A673 (cell line): ENCODE data around the gene SLC6A9. TPM values are rescaled to one million over a fixed set of nuclear protein-coding genes. Genes with fewer than 3 reads are reported as not detected.

ENCODE experiments used
- BruUV-seq: library from RNA; stranded (reverse); fragments of 400-500 nt; replicated peaks from 2 replicates; lab custom pipeline; 2021; lab: Mats Ljungman, UMichigan
- CTCF ChIA-PET: fragments of 300-600 bp; sonication (Branson Sonifier 250); formaldehyde crosslinking; loops from one replicate; lab custom pipeline; 2022; ENCODE audit warnings: antibody characterized with exemption; lab: Charles Lee
- POLR2A ChIA-PET: fragments of 300-600 bp; sonication (Branson Sonifier 250); formaldehyde crosslinking; loops from one replicate; lab custom pipeline; 2022; ENCODE audit warnings: antibody characterized with exemption; ENCODE audit not compliant: low non-redundant PET; lab: Charles Lee
- DNase-seq: peaks from one replicate; pipeline ENCODE4 v3.0.0-alpha.2; 2015; ENCODE audit warnings: low spot score
- H3K27ac ChIP-seq: fragments of 200-600 bp; sonication (generic); 2 replicates; pipeline ENCODE4 v1.5.1; 2016; ENCODE audit warnings: mixed run types, low read depth, mild to moderate bottlenecking, mixed read lengths, antibody characterized with exemption, low read length; ENCODE audit not compliant: poor library complexity, severe bottlenecking
- H3K27me3 ChIP-seq: fragments of 200-600 bp; sonication (generic); replicated peaks from 2 replicates; pipeline ENCODE4 v1.6.1; 2017; ENCODE audit warnings: mixed run types, low read depth, mild to moderate bottlenecking, mixed read lengths, antibody characterized with exemption, low read length; ENCODE audit not compliant: insufficient read depth, poor library complexity
- H3K36me3 ChIP-seq: fragments of 200-600 bp; sonication (generic); 2 replicates; pipeline ENCODE4 v1.6.1; 2016; ENCODE audit warnings: mixed run types, mild to moderate bottlenecking, mixed read lengths, antibody characterized with exemption, low read length; ENCODE audit not compliant: insufficient read depth, poor library complexity, severe bottlenecking
- H3K4me1 ChIP-seq: fragments of 200-600 bp; sonication (generic); 2 replicates; pipeline ENCODE4 v1.6.1; 2017; ENCODE audit warnings: mixed run types, mild to moderate bottlenecking, mixed read lengths, antibody characterized with exemption, low read length; ENCODE audit not compliant: insufficient read depth, poor library complexity, severe bottlenecking
- H3K4me3 ChIP-seq: fragments of 200-600 bp; sonication (generic); 2 replicates; pipeline ENCODE4 v1.5.1; 2016; ENCODE audit warnings: low read depth, mixed run types, mild to moderate bottlenecking, mixed read lengths, low read length; ENCODE audit not compliant: poor library complexity, severe bottlenecking
- H3K9me3 ChIP-seq: fragments of 200-600 bp; sonication (generic); 2 replicates; pipeline ENCODE4 v1.6.1; 2016; ENCODE audit warnings: mixed run types, low read depth, mild to moderate bottlenecking, mixed read lengths, antibody characterized with exemption, low read length; ENCODE audit not compliant: poor library complexity, severe bottlenecking
- EZH2 ChIP-seq: fragments of 200-600 bp; sonication (generic); IDR thresholded peaks from 2 replicates; pipeline ENCODE4 v1.6.1; 2017; ENCODE audit warnings: borderline replicate concordance, low read depth, mild to moderate bottlenecking, mixed read lengths, antibody characterized with exemption, low read length; ENCODE audit not compliant: poor library complexity, severe bottlenecking
- intact Hi-C: fragments of 100-400 bp; cut with micrococcal nuclease; formaldehyde crosslinking; loops from one replicate; pipeline ENCODE4 v1.10.0; 2022; ENCODE audit not compliant: unreplicated experiment
- total RNA-seq: library from RNA; stranded (reverse); gene quantifications from 2 replicates; pipeline ENCODE4 v1.2.3, GENCODE V29; 2021
- TF ChIP-seq, protein P1 (sequence below): fragments of 300-800, 200-600 bp; sonication (generic); conservative IDR thresholded peaks from 2 replicates; pipeline ENCODE4 v1.5.1; 2017; ENCODE audit warnings: low read depth, mild to moderate bottlenecking, antibody characterized with exemption, low read length, moderate library complexity, mixed read lengths

SLC6A9 gene
- total RNA-seq, 1 experiment from 2014 or later, result 31.4 TPM

DNA sequence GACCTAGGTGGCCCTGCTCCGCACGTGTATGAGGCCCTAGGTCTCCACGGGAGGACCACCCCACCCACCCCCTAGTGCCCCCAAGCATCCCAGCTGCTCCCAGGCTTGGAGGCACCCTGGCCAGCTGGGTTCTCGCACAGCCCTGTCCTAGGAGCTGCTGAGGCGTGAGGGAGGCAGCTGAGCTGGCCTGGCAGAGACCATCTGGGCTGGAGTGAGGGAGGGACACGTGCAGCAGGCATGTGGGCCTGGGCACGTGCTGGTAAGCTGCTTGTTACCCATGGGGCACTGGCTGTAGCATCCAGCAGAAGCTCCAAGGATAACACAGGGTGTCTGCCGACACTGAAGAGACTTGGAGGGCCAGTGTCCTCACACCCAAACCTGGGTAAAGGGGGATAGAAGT, 10.1 kb downstream of the SLC6A9 start:
- no peak overlapping the region for H3K4me3 ChIP-seq
- TF ChIP-seq EZH2, result no peak
- TF ChIP-seq, protein P1, sequence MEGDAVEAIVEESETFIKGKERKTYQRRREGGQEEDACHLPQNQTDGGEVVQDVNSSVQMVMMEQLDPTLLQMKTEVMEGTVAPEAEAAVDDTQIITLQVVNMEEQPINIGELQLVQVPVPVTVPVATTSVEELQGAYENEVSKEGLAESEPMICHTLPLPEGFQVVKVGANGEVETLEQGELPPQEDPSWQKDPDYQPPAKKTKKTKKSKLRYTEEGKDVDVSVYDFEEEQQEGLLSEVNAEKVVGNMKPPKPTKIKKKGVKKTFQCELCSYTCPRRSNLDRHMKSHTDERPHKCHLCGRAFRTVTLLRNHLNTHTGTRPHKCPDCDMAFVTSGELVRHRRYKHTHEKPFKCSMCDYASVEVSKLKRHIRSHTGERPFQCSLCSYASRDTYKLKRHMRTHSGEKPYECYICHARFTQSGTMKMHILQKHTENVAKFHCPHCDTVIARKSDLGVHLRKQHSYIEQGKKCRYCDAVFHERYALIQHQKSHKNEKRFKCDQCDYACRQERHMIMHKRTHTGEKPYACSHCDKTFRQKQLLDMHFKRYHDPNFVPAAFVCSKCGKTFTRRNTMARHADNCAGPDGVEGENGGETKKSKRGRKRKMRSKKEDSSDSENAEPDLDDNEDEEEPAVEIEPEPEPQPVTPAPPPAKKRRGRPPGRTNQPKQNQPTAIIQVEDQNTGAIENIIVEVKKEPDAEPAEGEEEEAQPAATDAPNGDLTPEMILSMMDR, result no peak
- no peaks in the 10 kb centered on the region for H3K9me3 ChIP-seq
- CTCF ChIA-PET, result no interaction called here
- peaks cover 3% of the 10 kb centered on the region for H3K36me3 ChIP-seq
- no peaks in the 10 kb centered on the region for H3K27me3 ChIP-seq
- BruUV-seq, result no TSS peak
- no peak for DNase-seq
- POLR2A ChIA-PET, result no interaction called here
- intact Hi-C loops, result no loop called here
- H3K4me1 ChIP-seq, result no peaks in the 10 kb centered on the region
- no peak overlapping the region for H3K27ac ChIP-seq

- Histone ChIP-seq H3K9me3 (no peaks in the 10 kb centered on the region), H3K4me1 (no peaks in the 10 kb centered on the region), H3K36me3 (peaks cover 3% of the 10 kb centered on the region), H3K27me3 (no peaks in the 10 kb centered on the region), H3K4me3 (no peak overlapping the region), H3K27ac (no peak overlapping the region)
- intact Hi-C loops, result no loop called here
- DNase-seq, result no peak
- ChIA-PET CTCF (no interaction called here), POLR2A (no interaction called here)
- no TSS peak for BruUV-seq
- TF ChIP-seq, protein P1, result no peak
- no peak for TF ChIP-seq EZH2
Measured at GRCh38 chr1:44020464-44020863, 10.8 kb downstream of the SLC6A9 start.

- Histone ChIP-seq H3K27ac (no peak overlapping the region), H3K27me3 (no peaks in the 10 kb centered on the region), H3K4me1 (no peaks in the 10 kb centered on the region), H3K36me3 (peaks cover 3% of the 10 kb centered on the region), H3K4me3 (no peak overlapping the region), H3K9me3 (no peaks in the 10 kb centered on the region)
- TF ChIP-seq, protein P1, result no peak
- no peak for TF ChIP-seq EZH2
- no TSS peak for BruUV-seq
- POLR2A ChIA-PET, result interaction anchor here (0.6 kb wide), 1 partner anchor 454 kb away, joined by 3 read pairs; no protein-coding TSS in a partner anchor
- CTCF ChIA-PET, result no interaction called here
- DNase-seq, result no peak
- intact Hi-C loops, result no loop called here
Measured at GRCh38 chr1:44019466-44019948, 11.8 kb downstream of the SLC6A9 start.
